Erythroblast (primary cell): ENCODE data around the gene NUMBL.
A peak's percentile ranks its signal among the peaks of the same experiment; 100 is the strongest.
"Not testable (repeated sequence)": the region's sequence is repeated elsewhere in the genome, so short reads cannot be mapped to it uniquely, and the experiment has no call there.

Experiments
- DNase-seq, 2 experiments: peaks; one replicate each; lab custom pipeline; 2025; lab: John Stamatoyannopoulos, UW
- GATA1 ChIP-seq: IDR thresholded peaks from 2 replicates; pipeline ENCODE4 v1.6.1; 2011; ENCODE audit warnings: low read depth, mild to moderate bottlenecking, control low read depth, low read length, moderate library complexity
- POLR2A ChIP-seq: IDR thresholded peaks from 2 replicates; pipeline ENCODE4 v1.6.1; 2011; ENCODE audit warnings: mild to moderate bottlenecking, low read length

Gene NUMBL

GRCh38 chr19:40690050-40690692, at the start of gene NUMBL:
Gene NUMBL (minus strand): TSS chr19:40690651. CDS start chr19:40690483, 168 bp downstream.
- TF ChIP-seq GATA1 = no peak
- DNase-seq = no peak

- DNase-seq = no peak
- TF ChIP-seq GATA1 = no peak
These were observed 48.8 kb upstream of the NUMBL start for GRCh38 chr19:40739030-40739839.

- DNase-seq = no peak
- TF ChIP-seq GATA1 (no peak), POLR2A (no peak)
These were observed 46.7 kb upstream of the NUMBL start for GRCh38 chr19:40737102-40737644.

GRCh38 chr19:40736661-40737060, 46.2 kb upstream of the NUMBL start:
- TF ChIP-seq GATA1 (no peak), POLR2A (no peak)

GRCh38 chr19:40735013-40735771, 44.7 kb upstream of the NUMBL start:
- no peak for DNase-seq
- TF ChIP-seq POLR2A (no peak), GATA1 (no peak)

More at GRCh38 chr19:40736661-40737060, 46.2 kb upstream of the NUMBL start:
- DNase-seq = no peak

- DNase-seq = no peak
- TF ChIP-seq POLR2A (no peak), GATA1 (no peak)
These were observed 42.7 kb upstream of the NUMBL start for GRCh38 chr19:40733149-40733548.

- DNase-seq = not testable (repeated sequence)
These were observed 41.9 kb upstream of the NUMBL start for GRCh38 chr19:40732304-40732703.

GRCh38 chr19:40730065-40730464, 39.6 kb upstream of the NUMBL start:
- not testable (repeated sequence) for DNase-seq

- no peak for DNase-seq
- TF ChIP-seq POLR2A = no peak
- TF ChIP-seq GATA1 = no peak
These were observed 35.8 kb upstream of the NUMBL start for GRCh38 chr19:40726279-40726678.

- TF ChIP-seq POLR2A = no peak
- no peak for TF ChIP-seq GATA1
These were observed 34.4 kb upstream of the NUMBL start for GRCh38 chr19:40724855-40725254.

GRCh38 chr19:40724315-40724714, 33.9 kb upstream of the NUMBL start:
- no peak for TF ChIP-seq POLR2A
- TF ChIP-seq GATA1 = no peak
- DNase-seq = no peak

More at GRCh38 chr19:40724855-40725254, 34.4 kb upstream of the NUMBL start:
- DNase-seq = peak in 1 of 2 experiments; percentile 23

- TF ChIP-seq POLR2A (no peak), GATA1 (no peak)
- no peak for DNase-seq
These were observed 33.3 kb upstream of the NUMBL start for GRCh38 chr19:40723661-40724254.

GRCh38 chr19:40721936-40722661, 31.6 kb upstream of the NUMBL start:
- no peak for DNase-seq
- no peak for TF ChIP-seq GATA1
- TF ChIP-seq POLR2A = no peak

GRCh38 chr19:40721140-40721486, 30.7 kb upstream of the NUMBL start:
- DNase-seq = no peak
- no peak for TF ChIP-seq POLR2A
